ENCODE data around the gene PTPN14.
"Not testable (repeated sequence)": the region's sequence is repeated elsewhere in the genome, so short reads cannot be mapped to it uniquely, and the experiment has no call there.

Gene PTPN14

DNA sequence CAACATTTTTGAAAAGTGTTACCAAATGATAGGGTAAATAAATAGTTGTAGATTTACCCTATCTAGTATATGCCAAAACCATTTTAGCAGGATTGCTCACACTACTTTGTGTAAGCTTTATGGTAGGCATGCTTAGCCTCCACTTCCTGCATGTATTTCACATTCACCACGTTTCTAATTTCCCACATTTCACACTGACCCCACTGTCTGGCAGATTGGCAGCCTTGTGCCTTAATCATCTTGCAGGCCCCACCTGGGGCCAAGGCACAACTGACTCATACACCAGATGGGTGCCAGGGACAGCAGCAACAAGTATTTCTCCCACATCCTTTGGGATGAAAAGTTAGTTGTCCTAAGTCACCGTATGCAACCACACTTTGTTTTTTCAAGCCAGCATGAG lies 30.4 kb upstream of the PTPN14 start:
- Histone ChIP-seq H3K4me1 (no peaks in the 10 kb centered on the region), H3K36me3 (no peaks in the 10 kb centered on the region), H3K9me3 (no peaks in the 10 kb centered on the region), H3K27me3 (peaks cover 5% of the 10 kb centered on the region), H3K4me3 (ENCODE audit: low read depth, low read length) (no peak overlapping the region)
- TF ChIP-seq, protein P1, sequence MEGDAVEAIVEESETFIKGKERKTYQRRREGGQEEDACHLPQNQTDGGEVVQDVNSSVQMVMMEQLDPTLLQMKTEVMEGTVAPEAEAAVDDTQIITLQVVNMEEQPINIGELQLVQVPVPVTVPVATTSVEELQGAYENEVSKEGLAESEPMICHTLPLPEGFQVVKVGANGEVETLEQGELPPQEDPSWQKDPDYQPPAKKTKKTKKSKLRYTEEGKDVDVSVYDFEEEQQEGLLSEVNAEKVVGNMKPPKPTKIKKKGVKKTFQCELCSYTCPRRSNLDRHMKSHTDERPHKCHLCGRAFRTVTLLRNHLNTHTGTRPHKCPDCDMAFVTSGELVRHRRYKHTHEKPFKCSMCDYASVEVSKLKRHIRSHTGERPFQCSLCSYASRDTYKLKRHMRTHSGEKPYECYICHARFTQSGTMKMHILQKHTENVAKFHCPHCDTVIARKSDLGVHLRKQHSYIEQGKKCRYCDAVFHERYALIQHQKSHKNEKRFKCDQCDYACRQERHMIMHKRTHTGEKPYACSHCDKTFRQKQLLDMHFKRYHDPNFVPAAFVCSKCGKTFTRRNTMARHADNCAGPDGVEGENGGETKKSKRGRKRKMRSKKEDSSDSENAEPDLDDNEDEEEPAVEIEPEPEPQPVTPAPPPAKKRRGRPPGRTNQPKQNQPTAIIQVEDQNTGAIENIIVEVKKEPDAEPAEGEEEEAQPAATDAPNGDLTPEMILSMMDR (IDR thresholded peaks at IDR 0.05; ENCODE audit: low read depth, low read length) = no peak
- DNase-seq = no peak

DNA sequence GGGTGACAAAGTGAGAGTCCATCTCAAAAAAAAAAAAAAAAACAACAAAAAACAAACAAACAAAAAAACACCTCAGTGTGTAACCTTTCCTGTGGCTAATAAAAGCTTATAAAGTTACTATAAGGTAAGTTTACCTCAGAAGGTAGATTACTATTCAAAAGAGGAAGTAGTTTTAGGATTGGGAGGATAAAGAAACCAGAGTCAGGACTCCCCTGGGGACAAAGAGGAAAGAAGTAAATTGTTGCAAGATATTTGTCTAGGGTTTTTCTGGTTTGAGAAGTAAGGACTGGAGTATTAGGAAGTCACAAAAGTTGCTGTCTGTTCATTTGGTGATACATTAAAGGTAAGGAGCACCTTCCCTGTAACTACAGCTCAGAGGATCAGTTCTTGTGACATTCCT lies 27.8 kb upstream of the PTPN14 start:
- H3K27me3 ChIP-seq = peaks cover 5% of the 10 kb centered on the region
- TF ChIP-seq, protein P1 (IDR thresholded peaks at IDR 0.05; ENCODE audit: low read depth, low read length) = no peak
- no peaks in the 10 kb centered on the region for H3K36me3 ChIP-seq
- no peak overlapping the region for H3K4me3 ChIP-seq (ENCODE audit: low read depth, low read length)
- DNase-seq = no peak
- no peaks in the 10 kb centered on the region for H3K9me3 ChIP-seq
- H3K4me1 ChIP-seq = no peaks in the 10 kb centered on the region

DNA sequence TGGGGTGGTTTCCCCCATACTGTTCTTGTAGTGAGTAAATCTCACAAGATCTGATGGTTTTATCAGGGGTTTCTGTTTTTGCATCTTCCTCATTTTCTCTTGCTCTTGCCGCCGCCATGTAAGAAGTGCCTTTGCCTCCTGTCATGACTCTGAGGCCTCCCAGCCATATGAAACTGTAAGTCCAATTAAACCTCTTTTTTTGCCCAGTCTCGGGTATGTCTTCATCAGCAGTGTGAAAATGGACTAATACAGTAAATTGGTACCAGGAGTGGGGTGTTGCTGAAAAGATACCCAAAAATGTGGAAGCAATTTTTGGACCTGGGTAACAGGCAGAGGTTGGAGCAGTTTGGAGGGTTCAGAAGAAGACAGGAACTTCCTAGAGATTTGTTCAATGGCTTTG lies 24.7 kb upstream of the PTPN14 start:
- H3K27me3 ChIP-seq; H3K9me3 ChIP-seq; H3K36me3 ChIP-seq; H3K4me1 ChIP-seq; DNase-seq; H3K4me3 ChIP-seq (ENCODE audit: low read depth, low read length): not testable (repeated sequence)

DNA sequence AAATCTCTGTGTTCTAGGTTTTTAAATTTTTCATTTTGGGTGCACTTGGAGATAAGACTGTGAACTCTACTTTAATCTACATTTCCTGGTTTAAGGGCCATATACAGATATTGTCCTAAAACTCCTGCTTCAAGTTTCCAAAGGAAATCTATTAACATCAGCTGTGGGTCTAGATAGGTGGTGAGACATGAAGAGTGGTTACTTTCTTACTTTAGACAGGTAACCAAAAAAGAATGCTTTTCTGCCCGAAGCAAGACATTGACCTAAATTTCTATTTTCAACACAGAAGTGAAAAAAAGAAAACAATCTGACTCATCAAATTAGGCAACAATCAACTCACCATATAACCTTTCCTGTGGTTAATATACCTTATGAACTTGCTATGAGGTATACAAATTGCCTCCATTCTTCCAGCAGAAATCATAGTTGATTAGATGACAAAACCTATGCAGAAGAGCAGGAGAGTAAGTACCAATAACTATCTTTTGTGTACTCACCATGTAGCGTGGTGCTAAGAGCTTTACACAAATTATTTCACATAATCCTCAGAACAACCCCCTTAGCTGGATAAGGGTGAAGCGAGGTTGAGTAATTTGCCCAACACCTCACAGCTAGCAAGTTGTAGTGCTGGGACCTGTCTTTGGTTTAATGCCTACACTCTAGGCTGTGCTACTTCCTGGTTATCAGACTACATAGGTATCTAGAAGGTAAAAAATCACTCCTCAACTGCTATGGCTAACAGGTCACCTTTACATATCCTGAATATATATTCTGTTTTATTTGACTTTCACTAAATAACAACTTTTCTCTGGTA lies 23.4 kb upstream of the PTPN14 start:
- Histone ChIP-seq H3K9me3 (no peaks in the 10 kb centered on the region), H3K36me3 (no peaks in the 10 kb centered on the region), H3K4me3 (ENCODE audit: low read depth, low read length) (no peak overlapping the region), H3K27me3 (no peaks in the 10 kb centered on the region), H3K4me1 (no peaks in the 10 kb centered on the region)
- DNase-seq = no peak
- TF ChIP-seq, protein P1 (IDR thresholded peaks at IDR 0.05; ENCODE audit: low read depth, low read length) = no peak

DNA sequence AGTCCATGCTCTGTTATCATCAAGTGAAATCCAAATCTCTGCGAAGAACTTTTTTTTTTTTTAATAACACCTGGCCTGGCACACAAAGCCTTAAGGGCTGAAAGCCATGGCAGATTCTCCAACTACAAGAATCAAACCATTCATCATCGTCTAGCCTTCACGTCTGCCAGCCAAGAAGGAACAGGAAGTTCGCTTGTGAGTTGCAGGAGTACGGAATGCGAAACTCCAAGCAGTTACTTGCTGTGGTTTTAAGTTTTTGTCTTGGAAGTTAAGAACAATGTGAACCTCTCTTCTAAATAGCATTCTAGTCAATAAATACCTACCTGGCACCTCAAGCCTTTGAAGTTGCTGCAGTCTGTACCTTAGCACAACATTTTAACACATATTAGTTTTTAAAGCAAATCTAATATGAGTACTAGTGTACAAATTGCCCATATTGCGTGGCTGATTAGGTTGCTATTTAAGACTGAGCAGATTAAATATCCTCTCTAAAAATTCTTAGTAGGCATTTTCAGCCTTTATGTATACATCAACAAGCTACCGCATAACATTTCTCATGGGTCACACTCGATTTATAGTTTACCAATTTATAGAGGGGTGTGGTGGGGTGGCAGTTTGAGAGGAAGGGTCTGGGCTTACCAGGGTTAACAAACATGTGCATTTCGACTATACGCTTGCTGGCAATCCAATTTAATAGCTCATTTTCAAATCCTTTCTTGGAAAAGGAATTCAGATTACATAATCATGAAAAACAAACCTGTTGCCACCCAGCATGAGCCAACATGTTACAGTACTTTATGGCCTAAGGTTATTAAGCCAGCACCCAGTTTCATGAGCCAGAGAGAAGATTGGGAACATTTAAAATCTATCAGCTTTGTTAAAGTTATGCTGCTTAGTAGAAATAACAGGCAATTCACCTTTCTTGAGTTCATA lies 22.2 kb upstream of the PTPN14 start:
- DNase-seq = no peak
- no peaks in the 10 kb centered on the region for H3K27me3 ChIP-seq
- no peaks in the 10 kb centered on the region for H3K36me3 ChIP-seq
- no peaks in the 10 kb centered on the region for H3K4me1 ChIP-seq
- TF ChIP-seq, protein P1 (IDR thresholded peaks at IDR 0.05; ENCODE audit: low read depth, low read length) = no peak
- H3K9me3 ChIP-seq = no peaks in the 10 kb centered on the region
- no peak overlapping the region for H3K4me3 ChIP-seq (ENCODE audit: low read depth, low read length)

DNA sequence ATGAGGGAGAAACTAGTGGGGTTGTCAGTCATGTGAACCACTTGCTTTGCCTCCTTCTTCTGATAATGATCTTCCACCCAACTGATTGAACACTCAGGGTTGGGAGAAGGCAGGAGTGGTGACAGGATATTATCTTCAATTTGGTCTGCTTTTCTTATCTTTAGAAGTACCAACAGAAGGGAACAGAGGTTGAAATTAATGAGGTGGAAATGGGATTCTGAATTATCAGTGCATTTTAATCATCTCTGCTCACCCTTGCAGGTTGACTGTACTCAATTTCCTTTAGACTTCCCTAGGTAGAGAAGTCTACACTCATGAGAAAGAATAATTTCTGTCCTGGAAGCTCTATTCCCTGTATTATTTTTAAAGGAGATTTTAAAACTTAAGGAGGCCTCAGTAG lies 19.9 kb upstream of the PTPN14 start:
- Histone ChIP-seq H3K9me3 (no peaks in the 10 kb centered on the region), H3K4me3 (ENCODE audit: low read depth, low read length) (no peak overlapping the region), H3K27me3 (no peaks in the 10 kb centered on the region), H3K36me3 (no peaks in the 10 kb centered on the region), H3K4me1 (no peaks in the 10 kb centered on the region)
- no peak for DNase-seq
- TF ChIP-seq, protein P1 (IDR thresholded peaks at IDR 0.05; ENCODE audit: low read depth, low read length) = no peak

All from BE2C (cell line).